GM18507 (cell line): ENCODE measurements around the gene RAG1.

ENCODE experiments used
- DNase-seq: peaks from one replicate; pipeline ENCODE4 v3.0.0; 2011; ENCODE audit warnings: low read depth; ENCODE audit not compliant: insufficient read length; ENCODE audit errors: extremely low spot score
- FAIRE-seq: peaks from 2 replicates; lab custom pipeline; 2011; peaks lifted over from hg19 to GRCh38; lab: Jason Lieb, UNC

The RAG1 gene

GRCh38 chr11:36586543-36586942 is 18.7 kb downstream of the RAG1 start:
- no peak for DNase-seq
- no peak for FAIRE-seq

- FAIRE-seq = no peak
Measured at GRCh38 chr11:36588099-36588498, 20.3 kb downstream of the RAG1 start.

GRCh38 chr11:36590513-36590912 is 22.7 kb downstream of the RAG1 start:
- no peak for FAIRE-seq
- no peak for DNase-seq

More at GRCh38 chr11:36588099-36588498, 20.3 kb downstream of the RAG1 start:
- DNase-seq = no peak

- no peak for DNase-seq
- FAIRE-seq = no peak
Measured at GRCh38 chr11:36591433-36591832, 23.6 kb downstream of the RAG1 start.

GRCh38 chr11:36594316-36594989 is 26.6 kb downstream of the RAG1 start, which contains the start of gene IFTAP:
Gene IFTAP (plus strand): TSS chr11:36594502. CDS start chr11:36610104, 15,602 bp downstream.
- FAIRE-seq = no peak

GRCh38 chr11:36596880-36597279 is 29.1 kb downstream of the RAG1 start:
- DNase-seq = no peak
- no peak for FAIRE-seq

More at GRCh38 chr11:36594316-36594989, 26.6 kb downstream of the RAG1 start, which contains the start of gene IFTAP:
- no peak for DNase-seq

GRCh38 chr11:36598051-36598450 is 30.2 kb downstream of the RAG1 start, which contains the start of gene RAG2:
Gene RAG2 (minus strand): TSS chr11:36598236. CDS start chr11:36594168, 4,068 bp downstream.
- no peak for DNase-seq
- FAIRE-seq = no peak

GRCh38 chr11:36600180-36600579 is 32.4 kb downstream of the RAG1 start:
- FAIRE-seq = no peak
- no peak for DNase-seq

GRCh38 chr11:36601155-36601554 is 33.3 kb downstream of the RAG1 start:
- DNase-seq (no peak), FAIRE-seq (no peak)

GRCh38 chr11:36602135-36602534 is 34.3 kb downstream of the RAG1 start:
- FAIRE-seq (no peak), DNase-seq (no peak)

GRCh38 chr11:36605221-36606216 is 37.7 kb downstream of the RAG1 start:
- FAIRE-seq (no peak), DNase-seq (no peak)

GRCh38 chr11:36608491-36609199 is 40.8 kb downstream of the RAG1 start:
- FAIRE-seq (no peak), DNase-seq (no peak)

- FAIRE-seq (no peak), DNase-seq (no peak)
Measured at GRCh38 chr11:36609383-36609782, 41.6 kb downstream of the RAG1 start.

GRCh38 chr11:36615826-36616225 is 48.0 kb downstream of the RAG1 start:
- FAIRE-seq (no peak), DNase-seq (no peak)

- FAIRE-seq (no peak), DNase-seq (no peak)
Measured at GRCh38 chr11:36617543-36618362, 49.9 kb downstream of the RAG1 start.

- DNase-seq (no peak), FAIRE-seq (no peak)
Measured at GRCh38 chr11:36618363-36619047, 50.7 kb downstream of the RAG1 start.

- FAIRE-seq (no peak), DNase-seq (no peak)
Measured at GRCh38 chr11:36619502-36619901, 51.7 kb downstream of the RAG1 start.

GRCh38 chr11:36620246-36620645 is 52.4 kb downstream of the RAG1 start:
- DNase-seq (no peak), FAIRE-seq (no peak)
